Activated CD8-positive, alpha-beta memory T cell treated with anti-CD3 and anti-CD28 coated beads for 4 hours (primary cell): ENCODE data around the gene UBE2E3.

Source experiments
- DNase-seq, 2 donors: peaks; one replicate each; pipeline ENCODE4 v3.0.0-alpha.2; 2020; ENCODE audit warnings: low read depth in 2 of 2

The UBE2E3 gene

DNA sequence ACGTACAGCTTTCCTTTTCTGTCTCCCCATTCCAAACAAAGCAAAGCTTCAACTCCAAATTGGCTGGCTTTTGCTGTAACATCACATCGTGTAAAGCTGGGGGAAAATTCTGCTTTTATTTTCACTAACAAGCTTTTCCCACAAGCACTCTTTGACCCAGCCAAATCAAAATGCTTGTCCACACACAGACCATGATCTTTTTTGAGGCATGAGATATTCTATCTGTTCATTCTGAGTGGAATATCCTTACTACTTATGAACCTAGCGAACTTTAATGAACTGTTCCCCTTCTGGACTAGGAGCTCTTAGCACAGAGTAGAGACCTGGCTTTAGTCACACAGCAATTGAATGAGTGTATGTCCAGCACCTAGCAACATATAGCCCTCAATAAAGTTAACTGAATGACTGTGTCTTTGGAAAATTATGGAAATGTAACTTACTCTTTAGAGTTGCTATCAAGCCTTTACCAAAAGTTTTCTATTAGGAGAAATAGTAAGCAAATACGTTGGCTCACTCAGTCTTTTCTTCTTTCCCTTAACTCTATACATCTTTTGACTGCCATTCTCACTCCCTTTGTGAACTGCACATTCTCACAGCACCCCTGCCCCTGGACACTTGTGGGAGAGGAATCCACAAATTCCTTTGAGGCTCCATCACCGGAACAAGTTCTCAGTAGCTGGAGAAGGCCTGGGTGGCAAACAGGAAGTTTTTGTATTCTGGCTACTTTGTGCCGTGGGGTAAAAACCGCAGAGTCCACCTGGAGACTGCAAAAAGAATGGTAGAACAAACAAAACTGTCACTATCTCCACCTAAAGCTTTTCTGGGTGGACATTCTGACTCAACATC, 1.3 kb upstream of the UBE2E3 start:
- no peak for DNase-seq

GRCh38 chr2:180979749-180980105, 678 bp upstream of the UBE2E3 start:
- no peak for DNase-seq

DNA sequence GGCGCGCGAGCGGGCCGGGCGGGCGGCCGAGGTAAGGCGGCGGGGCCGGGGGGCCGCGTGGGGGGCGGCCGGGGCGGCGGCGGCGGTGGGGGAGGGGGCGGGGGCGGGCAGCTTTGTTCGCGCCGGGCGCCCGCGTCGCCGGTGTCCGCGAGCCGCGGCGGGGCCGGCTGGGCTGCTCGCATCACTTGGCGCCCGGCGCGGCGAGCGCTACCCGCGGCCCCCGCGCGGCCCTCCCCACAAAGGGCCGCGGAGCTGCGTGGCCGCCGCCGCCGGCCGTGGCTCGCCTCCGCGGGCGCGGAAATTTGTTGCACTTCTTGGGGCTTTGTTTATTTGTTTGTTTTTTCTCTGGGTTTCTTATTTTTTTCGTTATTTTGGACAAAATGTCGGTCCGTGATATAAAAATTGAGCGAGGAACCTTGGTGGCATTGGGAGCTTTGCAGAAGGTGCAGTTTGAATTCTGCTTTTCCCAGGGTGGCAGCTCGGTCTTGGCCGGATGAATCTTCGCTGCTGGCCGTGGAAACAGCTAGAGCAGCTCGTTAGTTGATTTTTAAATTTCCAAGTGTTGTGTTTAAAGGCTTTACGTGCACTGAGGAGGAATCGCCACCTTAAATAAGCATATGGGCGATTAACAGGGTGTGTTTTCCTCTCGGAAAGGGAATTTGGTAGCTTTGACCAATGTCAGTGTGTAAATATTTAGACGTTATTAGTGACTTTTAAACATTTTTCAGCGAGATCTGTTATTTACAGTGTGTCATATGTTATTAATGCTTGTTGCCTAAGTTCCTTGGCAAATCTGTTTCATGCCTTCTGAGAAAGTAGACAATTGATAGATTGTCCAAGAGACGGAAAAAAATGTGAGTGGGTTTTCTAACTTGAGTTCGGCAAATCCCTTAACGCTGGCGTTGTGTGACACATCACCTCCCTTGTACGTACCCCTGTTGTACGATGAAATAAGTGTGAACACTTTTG, 822 bp downstream of the UBE2E3 start:
- DNase-seq: no peak

- no peak for DNase-seq
Measured at GRCh38 chr2:180983468-180984242, 3.2 kb downstream of the UBE2E3 start.

GRCh38 chr2:180985771-180986395, 5.5 kb downstream of the UBE2E3 start:
- no peak for DNase-seq

DNA sequence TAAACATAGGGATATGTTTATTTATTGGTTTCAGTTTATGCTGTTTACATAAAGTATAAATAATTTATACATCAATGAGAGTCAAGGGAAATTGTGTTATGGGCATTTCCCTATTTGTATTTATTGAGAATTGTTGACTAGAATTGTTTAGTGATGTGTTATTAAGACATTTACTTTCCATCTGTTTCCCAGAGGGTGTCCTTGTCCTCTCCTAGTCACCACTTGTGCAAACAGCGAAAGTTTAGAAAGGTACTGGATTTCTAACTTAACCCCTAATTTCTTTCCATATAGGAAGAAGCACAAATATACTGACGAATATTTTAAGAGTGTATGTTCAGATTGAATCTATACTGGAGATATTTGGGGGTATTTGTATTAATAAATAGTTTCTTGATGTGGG, 6.7 kb downstream of the UBE2E3 start:
- DNase-seq: no peak

- DNase-seq: no peak
Measured at GRCh38 chr2:180990337-180990736, 9.9 kb downstream of the UBE2E3 start.

DNA sequence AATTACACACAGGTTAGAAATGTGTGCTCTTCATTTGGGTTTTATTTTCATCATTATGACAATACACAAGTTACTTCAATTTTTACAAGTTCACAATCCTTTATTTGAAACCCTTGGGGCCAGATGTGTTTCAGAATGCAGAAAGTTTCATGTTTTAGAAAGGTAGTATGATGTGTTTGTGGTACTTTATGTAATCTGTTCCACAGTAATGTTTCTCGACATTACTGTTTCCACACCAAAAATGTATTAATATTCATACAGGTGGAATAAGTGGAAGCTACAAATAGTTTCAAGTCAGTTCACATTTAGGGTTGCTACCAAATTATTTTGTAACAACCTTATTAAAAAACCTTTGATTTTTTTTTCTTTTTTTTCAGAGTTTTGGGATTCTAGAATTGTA, 10.4 kb downstream of the UBE2E3 start:
- DNase-seq: no peak

DNA sequence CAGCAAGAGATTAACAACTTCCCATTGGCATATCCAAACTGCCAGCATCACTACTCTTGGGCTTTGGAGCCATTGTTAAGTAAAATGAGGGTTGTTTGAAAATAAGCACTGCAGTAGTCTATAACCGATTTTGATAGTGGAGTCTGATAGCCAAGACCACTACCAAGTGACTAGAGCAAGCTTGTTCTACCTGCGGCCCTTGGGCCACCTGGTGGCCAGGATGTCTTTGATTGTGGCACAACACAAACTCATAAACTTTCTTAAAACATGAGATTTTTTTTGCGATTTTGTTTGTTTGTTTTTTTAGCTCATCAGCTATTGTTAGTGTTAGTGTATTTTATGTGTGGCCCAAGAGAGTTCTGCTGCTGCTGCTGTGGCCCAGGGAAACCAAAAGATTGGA, 11.0 kb downstream of the UBE2E3 start:
- no peak for DNase-seq

DNA sequence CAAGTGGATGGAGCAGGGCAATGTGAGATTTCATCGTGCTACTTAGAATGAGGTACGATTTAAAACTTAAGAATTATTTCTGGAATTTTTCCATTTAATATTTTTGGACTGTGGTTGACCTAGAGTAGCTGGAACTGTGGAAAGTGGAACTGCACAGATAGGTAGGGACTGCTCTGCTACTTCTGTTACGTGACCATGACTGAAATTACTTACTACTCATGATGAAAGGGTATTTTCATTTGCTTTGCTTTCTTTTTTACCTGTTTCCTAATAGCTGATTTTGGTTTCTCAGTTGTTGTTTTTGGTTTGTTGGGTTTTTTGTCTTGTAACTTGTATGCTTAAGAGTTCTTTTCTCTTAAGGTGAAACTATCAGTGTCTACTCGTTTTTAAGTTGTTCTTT, 11.4 kb downstream of the UBE2E3 start:
- no peak for DNase-seq

- no peak for DNase-seq
Measured at GRCh38 chr2:180992994-180993393, 12.6 kb downstream of the UBE2E3 start.

DNA sequence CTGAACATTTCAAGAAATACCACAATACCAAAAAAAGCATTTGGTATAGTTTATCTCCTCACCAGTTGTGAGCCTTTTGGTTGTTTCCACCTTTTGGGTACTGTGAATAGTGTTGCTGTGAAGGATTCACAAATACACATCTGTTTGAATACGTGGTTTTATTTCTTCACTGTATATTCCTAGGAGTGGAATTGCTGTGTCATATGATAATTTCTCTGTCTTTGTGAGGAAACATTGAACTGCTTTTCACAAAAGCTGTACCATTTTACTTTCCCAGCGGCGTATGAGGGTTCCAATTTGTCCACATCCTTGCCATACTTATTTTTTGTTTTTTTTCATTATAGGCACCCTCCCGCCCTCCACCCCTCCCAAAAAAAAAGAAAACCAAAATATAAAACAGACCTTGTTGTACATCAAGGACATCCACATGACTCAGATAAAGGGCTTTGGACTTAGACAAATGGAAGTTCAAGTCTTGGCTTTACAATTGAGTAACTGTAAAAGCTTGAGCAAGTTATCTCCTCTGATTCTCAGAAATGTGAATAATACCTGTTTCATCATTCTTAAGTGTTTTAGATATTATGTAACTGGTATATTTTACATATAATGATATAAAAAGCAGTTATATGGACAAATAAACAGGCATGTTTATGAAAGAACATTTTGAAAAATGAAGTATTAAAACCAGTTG, 19.0 kb downstream of the UBE2E3 start:
- no peak for DNase-seq

DNA sequence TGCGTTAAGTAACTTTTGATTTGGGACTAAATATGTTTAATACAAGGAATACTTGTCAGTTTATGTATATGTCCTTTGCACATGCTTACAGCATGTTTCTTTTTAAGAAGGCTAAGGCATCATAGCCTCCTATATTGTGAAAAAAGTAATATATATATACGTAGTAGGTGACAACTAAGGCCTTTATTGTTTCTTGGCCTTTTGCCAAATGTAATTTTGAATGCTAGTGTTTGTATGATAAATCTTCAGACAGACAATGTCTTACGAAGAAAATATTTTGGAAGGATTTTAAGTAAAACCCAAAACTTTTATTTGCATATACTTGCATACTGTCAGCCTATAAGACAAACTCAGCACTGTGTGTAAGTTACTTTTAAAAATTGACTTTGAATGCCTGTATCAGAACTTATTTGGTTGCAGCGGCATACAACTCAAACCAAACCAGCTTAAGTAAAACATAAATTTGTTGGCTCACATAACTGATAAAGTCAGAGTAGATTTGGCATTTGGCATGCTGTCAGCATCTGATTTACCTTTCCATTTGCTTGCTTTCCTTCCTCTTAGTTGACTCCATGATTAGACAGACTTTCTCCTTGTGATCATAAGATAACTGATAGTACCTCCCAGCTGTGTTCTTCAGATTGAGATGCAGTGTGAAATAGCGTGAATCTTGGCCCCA, 24.4 kb downstream of the UBE2E3 start:
- no peak for DNase-seq

GRCh38 chr2:181005326-181005655, 24.9 kb downstream of the UBE2E3 start:
- DNase-seq: no peak

DNA sequence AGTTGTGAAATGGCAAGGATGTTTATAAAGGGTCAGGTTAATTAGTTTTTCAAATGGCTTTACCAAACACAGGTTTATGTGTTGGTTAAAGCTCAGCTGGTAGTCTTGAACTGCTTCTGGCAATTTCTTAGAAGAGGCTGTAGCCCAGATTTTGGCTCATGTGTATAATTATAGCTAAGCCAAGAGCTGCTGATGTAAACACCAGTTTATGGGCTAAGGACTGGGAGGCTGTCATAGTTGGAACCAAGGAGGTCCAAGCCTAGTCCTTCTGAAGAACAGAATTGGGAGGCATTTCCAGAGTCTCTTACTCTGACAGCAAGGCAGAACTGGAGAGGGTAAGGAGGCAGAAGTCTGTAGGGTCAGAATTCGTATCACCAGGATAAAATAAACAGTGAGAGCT, 25.4 kb downstream of the UBE2E3 start:
- no peak for DNase-seq

DNA sequence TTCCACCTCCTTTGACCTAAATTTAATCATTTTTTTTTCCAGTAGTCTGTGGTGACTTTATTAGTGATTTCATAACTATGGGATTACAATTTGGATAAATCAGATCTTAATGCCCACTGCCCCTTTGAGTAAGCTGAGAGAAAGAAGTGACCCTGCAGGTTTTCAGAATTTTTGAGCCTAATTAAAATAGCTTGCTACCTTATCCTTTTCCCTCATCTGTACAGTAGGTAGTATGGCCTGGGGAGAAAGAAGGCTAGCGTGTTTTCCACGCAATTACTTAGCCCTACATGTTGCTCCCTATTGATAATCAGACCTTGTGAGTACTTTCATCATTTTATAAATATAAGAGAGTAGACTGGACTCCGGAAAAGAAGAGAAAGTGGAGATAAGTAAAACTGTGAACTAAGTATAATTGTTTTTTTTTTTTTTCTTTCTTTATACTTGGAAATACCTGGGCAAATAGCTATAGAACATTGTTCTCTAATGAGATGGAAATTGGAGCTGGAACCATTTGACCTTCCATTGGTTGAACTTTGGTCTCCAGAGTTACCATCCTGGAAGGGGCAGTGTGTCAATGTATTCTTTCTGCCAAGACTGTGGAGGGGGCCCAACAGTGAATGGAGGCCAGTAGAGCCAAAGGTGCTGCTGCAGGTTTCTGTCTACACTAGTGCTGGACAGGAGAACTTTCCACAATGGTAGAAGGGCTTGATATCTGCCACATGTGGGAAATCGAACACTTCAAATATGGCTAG, 26.9 kb downstream of the UBE2E3 start:
- DNase-seq: no peak

DNA sequence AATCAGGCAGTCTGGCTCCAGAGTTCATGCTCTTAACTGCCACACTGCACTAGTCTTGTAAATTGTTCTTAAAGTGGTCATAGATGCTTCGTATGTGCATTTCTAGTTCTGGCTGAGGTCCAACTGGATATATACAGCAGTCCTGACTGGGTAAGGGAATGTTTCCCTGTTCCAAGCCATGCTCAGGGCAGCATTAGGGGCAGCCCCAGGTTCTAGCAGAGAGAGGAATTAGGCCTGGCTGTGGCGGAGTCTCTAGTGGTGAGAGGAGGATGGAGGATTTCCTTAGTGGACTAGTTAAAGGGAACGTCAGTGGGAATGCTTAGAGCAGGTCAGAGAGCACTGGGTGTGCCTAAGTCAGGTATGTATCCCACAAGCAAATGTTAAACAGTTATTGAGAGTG, 28.0 kb downstream of the UBE2E3 start:
- no peak for DNase-seq

DNA sequence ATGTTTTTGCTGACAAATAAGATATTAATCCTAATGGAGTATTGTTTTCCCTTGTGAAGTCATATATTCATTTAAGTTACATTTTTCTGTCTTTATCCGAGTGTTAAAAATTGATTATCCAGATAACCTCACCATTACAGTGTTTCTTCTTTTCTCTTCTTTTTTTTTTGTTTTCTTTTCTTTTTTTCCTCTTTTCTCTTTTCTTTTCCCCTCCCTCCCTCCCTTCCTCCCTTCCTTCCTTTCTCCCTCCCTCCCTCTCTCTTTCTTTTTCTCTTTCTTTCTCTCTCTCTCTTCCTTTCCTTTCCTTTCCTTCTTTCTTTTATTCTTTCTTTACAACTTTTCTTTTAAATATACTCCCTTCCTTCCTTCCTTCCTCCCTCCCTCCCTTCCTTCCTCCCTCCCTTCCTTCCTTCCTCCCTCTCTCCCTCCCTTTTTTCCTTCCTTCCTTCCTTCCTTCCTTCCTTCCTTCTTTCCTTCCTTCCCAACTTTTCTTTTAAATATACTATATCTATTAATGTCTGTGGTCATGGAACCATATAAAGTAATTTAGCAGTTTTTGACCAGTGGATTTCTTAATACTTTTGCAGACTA, 40.9 kb downstream of the UBE2E3 start:
- DNase-seq: no peak

GRCh38 chr2:181022652-181023051, 42.2 kb downstream of the UBE2E3 start:
- no peak for DNase-seq
